Measurements from ENCODE around the gene XPO6.

The XPO6 gene

GRCh38 chr16:28081391-28081968 is 130.3 kb downstream of the XPO6 start:
- no peak for TF ChIP-seq EZH2phosphoT487 (IDR thresholded peaks at IDR 0.05; ENCODE audit: borderline replicate concordance)
- TF ChIP-seq, protein P1, sequence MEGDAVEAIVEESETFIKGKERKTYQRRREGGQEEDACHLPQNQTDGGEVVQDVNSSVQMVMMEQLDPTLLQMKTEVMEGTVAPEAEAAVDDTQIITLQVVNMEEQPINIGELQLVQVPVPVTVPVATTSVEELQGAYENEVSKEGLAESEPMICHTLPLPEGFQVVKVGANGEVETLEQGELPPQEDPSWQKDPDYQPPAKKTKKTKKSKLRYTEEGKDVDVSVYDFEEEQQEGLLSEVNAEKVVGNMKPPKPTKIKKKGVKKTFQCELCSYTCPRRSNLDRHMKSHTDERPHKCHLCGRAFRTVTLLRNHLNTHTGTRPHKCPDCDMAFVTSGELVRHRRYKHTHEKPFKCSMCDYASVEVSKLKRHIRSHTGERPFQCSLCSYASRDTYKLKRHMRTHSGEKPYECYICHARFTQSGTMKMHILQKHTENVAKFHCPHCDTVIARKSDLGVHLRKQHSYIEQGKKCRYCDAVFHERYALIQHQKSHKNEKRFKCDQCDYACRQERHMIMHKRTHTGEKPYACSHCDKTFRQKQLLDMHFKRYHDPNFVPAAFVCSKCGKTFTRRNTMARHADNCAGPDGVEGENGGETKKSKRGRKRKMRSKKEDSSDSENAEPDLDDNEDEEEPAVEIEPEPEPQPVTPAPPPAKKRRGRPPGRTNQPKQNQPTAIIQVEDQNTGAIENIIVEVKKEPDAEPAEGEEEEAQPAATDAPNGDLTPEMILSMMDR (conservative IDR thresholded peaks at IDR 0.05; ENCODE audit: low read length), result no peak
- H3K9ac ChIP-seq (ENCODE audit: low read depth, low read length, poor library complexity, severe bottlenecking), result no peak overlapping the region
- H3K36me3 ChIP-seq (ENCODE audit: insufficient read depth, low read length), result no peaks in the 10 kb centered on the region
- no peaks in the 10 kb centered on the region for H3K4me1 ChIP-seq (ENCODE audit: insufficient read depth, low read length, poor library complexity, severe bottlenecking)
- H3K4me2 ChIP-seq (ENCODE audit: low read depth, low read length, poor library complexity, severe bottlenecking), result no peak overlapping the region
- no peak overlapping the region for H3K4me3 ChIP-seq (ENCODE audit: low read length, poor library complexity, severe bottlenecking)
- no peaks in the 10 kb centered on the region for H3K79me2 ChIP-seq (ENCODE audit: insufficient read depth, low read length)
- no peaks in the 10 kb centered on the region for H4K20me1 ChIP-seq (ENCODE audit: insufficient read depth, low read length, poor library complexity, severe bottlenecking)
- no peaks in the 10 kb centered on the region for H3K9me3 ChIP-seq (ENCODE audit: insufficient read depth, low read depth, low read length)
- no peak overlapping the region for H2AFZ ChIP-seq (ENCODE audit: low read length)
- no peaks in the 10 kb centered on the region for H3K27me3 ChIP-seq (ENCODE audit: insufficient read depth, low read length, poor library complexity, severe bottlenecking)
- H3F3A ChIP-seq (ENCODE audit: low read depth), result no peaks in the 10 kb centered on the region
- H3K9me2 ChIP-seq (replicated peaks; ENCODE audit: low read depth, low read length), result no peaks in the 10 kb centered on the region

DNA sequence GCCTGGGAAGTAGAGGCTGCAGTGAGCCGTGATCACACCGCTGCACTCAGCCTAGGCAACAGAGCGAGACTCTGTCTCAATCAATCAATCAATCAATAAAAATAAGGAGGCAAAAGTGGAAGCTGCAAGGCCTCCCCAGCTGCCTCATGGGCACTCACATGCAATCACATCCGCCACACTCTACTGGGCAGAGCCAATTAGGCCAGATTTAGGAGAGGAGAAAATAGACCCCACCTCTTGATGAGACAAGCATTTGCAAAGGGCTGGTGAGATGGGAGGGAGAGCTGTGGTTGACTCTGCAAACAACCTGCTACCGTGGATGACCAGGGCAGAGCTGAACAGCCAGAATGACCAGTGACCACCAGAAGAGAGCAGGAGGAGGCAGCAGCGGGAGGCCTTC is 133.5 kb downstream of the XPO6 start:
- no peaks in the 10 kb centered on the region for H3K36me3 ChIP-seq (ENCODE audit: insufficient read depth, low read length)
- no peaks in the 10 kb centered on the region for H3K79me2 ChIP-seq (ENCODE audit: insufficient read depth, low read length)
- no peak overlapping the region for H3K4me3 ChIP-seq (ENCODE audit: low read length, poor library complexity, severe bottlenecking)
- no peaks in the 10 kb centered on the region for H3K9me3 ChIP-seq (ENCODE audit: insufficient read depth, low read depth, low read length)
- no peak overlapping the region for H3K9ac ChIP-seq (ENCODE audit: low read depth, low read length, poor library complexity, severe bottlenecking)
- no peaks in the 10 kb centered on the region for H3K27me3 ChIP-seq (ENCODE audit: insufficient read depth, low read length, poor library complexity, severe bottlenecking)
- TF ChIP-seq, protein P1 (conservative IDR thresholded peaks at IDR 0.05; ENCODE audit: low read length), result no peak
- no peak for TF ChIP-seq EZH2phosphoT487 (IDR thresholded peaks at IDR 0.05; ENCODE audit: borderline replicate concordance)
- H3K4me2 ChIP-seq (ENCODE audit: low read depth, low read length, poor library complexity, severe bottlenecking), result no peak overlapping the region
- no peaks in the 10 kb centered on the region for H3K4me1 ChIP-seq (ENCODE audit: insufficient read depth, low read length, poor library complexity, severe bottlenecking)
- no peak overlapping the region for H2AFZ ChIP-seq (ENCODE audit: low read length)
- H3K9me2 ChIP-seq (replicated peaks; ENCODE audit: low read depth, low read length), result no peaks in the 10 kb centered on the region
- H3F3A ChIP-seq (ENCODE audit: low read depth), result no peaks in the 10 kb centered on the region
- H4K20me1 ChIP-seq (ENCODE audit: insufficient read depth, low read length, poor library complexity, severe bottlenecking), result no peaks in the 10 kb centered on the region

GRCh38 chr16:28073836-28074235 is 137.9 kb downstream of the XPO6 start:
- Histone ChIP-seq H2AFZ (ENCODE audit: low read length) (no peak overlapping the region), H4K20me1 (ENCODE audit: insufficient read depth, low read length, poor library complexity, severe bottlenecking) (no peaks in the 10 kb centered on the region), H3K9me2 (replicated peaks; ENCODE audit: low read depth, low read length) (no peaks in the 10 kb centered on the region), H3K9me3 (ENCODE audit: insufficient read depth, low read depth, low read length) (no peaks in the 10 kb centered on the region), H3K79me2 (ENCODE audit: insufficient read depth, low read length) (no peaks in the 10 kb centered on the region), H3K4me1 (ENCODE audit: insufficient read depth, low read length, poor library complexity, severe bottlenecking) (no peaks in the 10 kb centered on the region), H3K36me3 (ENCODE audit: insufficient read depth, low read length) (no peaks in the 10 kb centered on the region), H3K4me2 (ENCODE audit: low read depth, low read length, poor library complexity, severe bottlenecking) (no peak overlapping the region), H3K4me3 (ENCODE audit: low read length, poor library complexity, severe bottlenecking) (no peak overlapping the region), H3K9ac (ENCODE audit: low read depth, low read length, poor library complexity, severe bottlenecking) (no peak overlapping the region), H3K27me3 (ENCODE audit: insufficient read depth, low read length, poor library complexity, severe bottlenecking) (no peaks in the 10 kb centered on the region), H3F3A (ENCODE audit: low read depth) (no peaks in the 10 kb centered on the region)
- no peak for TF ChIP-seq EZH2phosphoT487 (IDR thresholded peaks at IDR 0.05; ENCODE audit: borderline replicate concordance)
- TF ChIP-seq, protein P1 (conservative IDR thresholded peaks at IDR 0.05; ENCODE audit: low read length), result no peak
